Endothelial cell (in vitro differentiated cells): ENCODE results near the gene DIO3. TPM values are rescaled to one million over a fixed set of nuclear protein-coding genes. Genes with fewer than 3 reads are reported as not detected.
"Not testable (repeated sequence)": the region's sequence is repeated elsewhere in the genome, so short reads cannot be mapped to it uniquely, and the experiment has no call there.

Experiments
- DNase-seq: peaks from one replicate; pipeline ENCODE4 v3.0.0; 2021; ENCODE audit warnings: low spot score
- H3K27ac Mint-ChIP-seq: one replicate; pipeline ENCODE4 v1.8.0; 2021; ENCODE audit warnings: mixed read lengths, inconsistent platforms; ENCODE audit not compliant: unreplicated experiment
- H3K27me3 Mint-ChIP-seq: one replicate; pipeline ENCODE4 v1.8.0; 2021; ENCODE audit warnings: mild to moderate bottlenecking, moderate library complexity, mixed read lengths, inconsistent platforms; ENCODE audit not compliant: unreplicated experiment
- H3K36me3 Mint-ChIP-seq: one replicate; pipeline ENCODE4 v1.8.0; 2021; ENCODE audit warnings: mild to moderate bottlenecking, low read depth, mixed read lengths, inconsistent platforms; ENCODE audit not compliant: unreplicated experiment
- H3K4me1 Mint-ChIP-seq: one replicate; pipeline ENCODE4 v1.8.0; 2021; ENCODE audit warnings: mild to moderate bottlenecking, mixed read lengths, inconsistent platforms; ENCODE audit not compliant: unreplicated experiment
- H3K4me3 Mint-ChIP-seq: one replicate; pipeline ENCODE4 v1.8.0; 2021; ENCODE audit warnings: mild to moderate bottlenecking, mixed read lengths, inconsistent platforms; ENCODE audit not compliant: unreplicated experiment
- H3K9me3 Mint-ChIP-seq: one replicate; pipeline ENCODE4 v1.8.0; 2021; ENCODE audit warnings: mixed read lengths, inconsistent platforms; ENCODE audit not compliant: unreplicated experiment
- CTCF ChIP-seq: fragments of 200-600 bp; sonication (generic); IDR thresholded peaks from one replicate; pipeline ENCODE4 v1.5.0; 2021; ENCODE audit warnings: antibody characterized with exemption; ENCODE audit not compliant: unreplicated experiment
- total RNA-seq: library from RNA; stranded (reverse); fragmentation: NEBNext Ultra II Directional; extraction: Animal tissue kit (Norgen Biotek cat#: 25700); gene quantifications from one replicate; pipeline ENCODE4 v1.2.1, GENCODE V29; 2021; ENCODE audit not compliant: unreplicated experiment

Gene DIO3
- total RNA-seq, 1 donor from 2014 or later = 6.1 TPM

GRCh38 chr14:101552786-101553231 lies 8.5 kb upstream of the DIO3 start:
- H3K27ac Mint-ChIP-seq = no peak overlapping the region
- H3K4me3 Mint-ChIP-seq = no peak overlapping the region
- DNase-seq = no peak
- H3K9me3 Mint-ChIP-seq = no peaks in the 10 kb centered on the region
- H3K4me1 Mint-ChIP-seq = peaks cover 3% of the 10 kb centered on the region
- no peak for TF ChIP-seq CTCF
- H3K36me3 Mint-ChIP-seq = peaks cover 9% of the 10 kb centered on the region
- H3K27me3 Mint-ChIP-seq = peaks cover 13% of the 10 kb centered on the region

- DNase-seq = no peak
- Mint-ChIP-seq H3K36me3 (peaks cover 9% of the 10 kb centered on the region), H3K27ac (no peak overlapping the region), H3K9me3 (no peaks in the 10 kb centered on the region), H3K4me1 (peaks cover 3% of the 10 kb centered on the region), H3K27me3 (peaks cover 13% of the 10 kb centered on the region), H3K4me3 (no peak overlapping the region)
- no peak for TF ChIP-seq CTCF
Measured at GRCh38 chr14:101553393-101553792, 7.9 kb upstream of the DIO3 start.

- TF ChIP-seq CTCF = no peak
- DNase-seq = no peak
- Mint-ChIP-seq H3K9me3 (no peaks in the 10 kb centered on the region), H3K4me1 (peaks cover 3% of the 10 kb centered on the region), H3K36me3 (peaks cover 9% of the 10 kb centered on the region), H3K27ac (no peak overlapping the region), H3K4me3 (no peak overlapping the region), H3K27me3 (peaks cover 17% of the 10 kb centered on the region)
Measured at GRCh38 chr14:101553931-101554330, 7.4 kb upstream of the DIO3 start.

GRCh38 chr14:101554991-101555668 lies 6.2 kb upstream of the DIO3 start:
- no peak for TF ChIP-seq CTCF
- H3K27ac Mint-ChIP-seq = no peak overlapping the region
- H3K4me1 Mint-ChIP-seq = peaks cover 3% of the 10 kb centered on the region
- no peak overlapping the region for H3K4me3 Mint-ChIP-seq
- H3K36me3 Mint-ChIP-seq = peaks cover 8% of the 10 kb centered on the region
- H3K9me3 Mint-ChIP-seq = no peaks in the 10 kb centered on the region
- H3K27me3 Mint-ChIP-seq = peaks cover 17% of the 10 kb centered on the region
- no peak for DNase-seq

GRCh38 chr14:101555669-101556043 lies 5.6 kb upstream of the DIO3 start:
- H3K27ac Mint-ChIP-seq, H3K4me3 Mint-ChIP-seq, DNase-seq, H3K4me1 Mint-ChIP-seq, H3K36me3 Mint-ChIP-seq, H3K9me3 Mint-ChIP-seq: not testable (repeated sequence)
- peaks cover 13% of the 10 kb centered on the region for H3K27me3 Mint-ChIP-seq
